HG03457 (cell line): ENCODE measurements around the gene RAB3IP.
"Not testable (repeated sequence)": the region's sequence is repeated elsewhere in the genome, so short reads cannot be mapped to it uniquely, and the experiment has no call there.

Experiments used
- ATAC-seq: cut with Tn5 transposase; IDR thresholded peaks from one replicate; pipeline ENCODE4 v1.9.1; 2021; ENCODE audit warnings: moderate number of reproducible peaks; ENCODE audit not compliant: unreplicated experiment

Gene RAB3IP

DNA sequence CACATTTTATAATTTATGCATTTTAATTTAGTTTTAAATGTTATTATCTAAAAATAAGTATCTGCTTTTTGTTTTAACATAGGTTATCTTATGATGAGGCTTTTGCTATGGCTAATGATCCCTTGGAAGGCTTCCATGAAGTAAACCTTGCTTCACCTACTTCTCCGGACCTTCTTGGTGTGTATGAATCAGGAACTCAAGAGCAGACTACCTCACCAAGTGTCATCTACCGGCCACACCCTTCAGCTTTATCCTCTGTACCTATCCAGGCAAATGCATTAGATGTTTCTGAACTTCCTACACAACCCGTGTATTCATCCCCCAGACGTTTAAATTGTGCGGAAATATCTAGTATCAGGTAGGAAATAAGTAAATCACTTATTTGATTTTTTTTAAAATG, 16.6 kb downstream of the RAB3IP start:
- ATAC-seq, result no peak

DNA sequence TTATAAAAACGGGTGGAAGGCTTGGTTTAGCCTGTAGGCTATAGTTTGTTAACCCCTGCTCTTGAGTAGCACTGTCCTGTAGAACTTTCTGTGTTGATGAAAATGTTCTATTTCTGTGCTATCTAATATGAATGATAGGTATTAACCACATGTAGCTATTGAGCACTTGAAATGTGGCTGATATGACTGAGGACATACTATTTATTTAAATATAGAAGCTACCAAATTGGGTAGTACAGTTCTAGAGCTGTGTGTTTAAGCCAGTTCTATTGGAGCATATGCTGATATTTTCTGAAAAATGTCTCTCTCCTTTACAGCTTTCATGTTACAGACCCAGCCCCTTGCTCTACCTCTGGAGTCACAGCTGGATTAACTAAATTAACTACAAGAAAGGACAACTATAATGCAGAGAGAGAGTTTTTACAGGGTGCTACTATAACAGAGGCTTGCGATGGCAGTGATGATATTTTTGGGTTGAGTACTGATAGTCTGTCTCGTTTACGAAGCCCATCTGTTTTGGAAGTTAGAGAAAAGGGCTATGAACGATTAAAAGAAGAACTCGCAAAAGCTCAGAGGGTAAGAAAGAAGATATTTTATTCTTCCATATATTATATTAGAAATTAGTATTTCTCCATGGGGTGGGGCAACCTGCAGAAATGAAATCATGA, 17.6 kb downstream of the RAB3IP start:
- no peak for ATAC-seq

- no peak for ATAC-seq
Measured at GRCh38 chr12:69758105-69758504, 19.4 kb downstream of the RAB3IP start.

DNA sequence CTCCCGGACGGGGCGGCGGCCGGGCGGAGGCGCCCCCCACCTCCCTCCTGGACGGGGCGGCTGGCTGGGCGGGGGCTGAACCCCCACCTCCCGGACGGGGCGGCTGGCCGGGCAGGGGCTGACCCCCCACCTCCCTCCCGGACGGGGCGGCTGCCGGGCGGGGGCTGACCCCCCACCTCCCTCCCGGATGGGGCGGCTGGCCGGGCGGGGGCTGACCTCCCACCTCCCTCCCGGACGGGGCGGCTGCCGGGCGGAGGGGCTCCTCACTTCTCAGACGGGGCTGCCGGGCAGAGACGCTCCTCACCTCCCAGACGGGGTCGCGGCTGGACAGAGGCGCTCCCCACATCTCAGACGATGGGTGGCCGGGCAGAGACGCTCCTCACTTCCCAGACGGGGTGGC, 20.9 kb downstream of the RAB3IP start:
- ATAC-seq, result not testable (repeated sequence)

DNA sequence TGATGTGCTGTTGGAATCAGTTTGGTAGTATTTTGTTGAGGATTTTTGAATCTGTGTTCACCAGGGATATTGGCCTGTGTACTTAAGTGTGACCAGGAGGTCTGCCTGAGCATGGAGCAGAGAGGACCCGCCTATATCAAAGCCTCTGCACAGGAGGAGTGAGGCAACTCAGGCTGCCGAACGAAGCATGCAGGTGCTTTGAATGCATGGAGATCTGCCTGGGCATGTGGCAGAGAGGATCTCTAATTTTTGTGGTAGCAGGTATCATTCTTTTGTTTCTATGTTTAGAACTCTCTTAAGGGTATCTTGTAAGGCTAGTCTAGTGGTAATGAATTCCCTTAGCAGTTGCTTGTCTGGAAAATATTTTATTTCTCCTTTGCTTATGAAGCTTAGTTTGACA, 26.9 kb downstream of the RAB3IP start:
- ATAC-seq, result no peak

DNA sequence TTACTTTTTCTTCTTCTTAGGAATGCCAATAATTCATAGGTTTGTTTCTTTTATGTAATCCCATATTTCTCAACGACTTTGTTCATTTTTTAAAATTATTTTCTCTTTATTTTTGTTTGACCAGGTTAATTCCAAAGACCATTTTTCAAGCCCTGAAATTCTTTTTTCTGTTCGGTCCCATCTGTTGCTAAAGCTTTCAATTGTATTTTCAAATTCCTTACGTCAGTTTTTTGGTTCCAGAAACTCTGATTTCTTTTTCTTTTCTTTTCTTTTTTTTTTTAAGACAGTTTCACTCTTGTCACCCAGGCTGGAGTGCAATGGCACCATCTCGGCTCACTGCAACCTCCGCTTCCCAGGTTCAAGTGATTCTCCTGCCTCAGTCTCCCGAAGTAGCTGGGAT, 27.6 kb downstream of the RAB3IP start:
- no peak for ATAC-seq

- ATAC-seq, result no peak
Measured at GRCh38 chr12:69779928-69780327, 41.3 kb downstream of the RAB3IP start.

DNA sequence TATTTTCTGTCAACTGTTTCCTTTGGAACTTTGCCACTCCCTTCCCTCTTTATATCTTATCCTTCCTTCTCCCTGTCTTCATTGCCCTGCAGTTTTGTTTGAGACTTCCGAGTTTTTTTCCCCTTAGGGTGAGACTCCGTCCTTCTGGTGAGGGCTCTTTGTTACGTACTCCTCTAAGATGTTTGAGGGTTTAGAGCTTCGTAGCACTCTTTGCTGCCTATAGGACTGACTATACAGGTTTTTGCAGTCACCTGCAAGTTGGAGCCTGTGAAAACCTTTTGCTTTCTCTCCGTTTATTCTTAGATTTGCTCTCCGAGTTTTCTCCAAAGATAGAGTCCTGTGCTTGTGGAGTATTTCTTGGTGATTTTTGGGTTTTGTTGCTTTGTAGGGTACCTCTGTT, 44.7 kb downstream of the RAB3IP start:
- no peak for ATAC-seq

- ATAC-seq, result no peak
Measured at GRCh38 chr12:69789351-69789750, 50.7 kb downstream of the RAB3IP start.

DNA sequence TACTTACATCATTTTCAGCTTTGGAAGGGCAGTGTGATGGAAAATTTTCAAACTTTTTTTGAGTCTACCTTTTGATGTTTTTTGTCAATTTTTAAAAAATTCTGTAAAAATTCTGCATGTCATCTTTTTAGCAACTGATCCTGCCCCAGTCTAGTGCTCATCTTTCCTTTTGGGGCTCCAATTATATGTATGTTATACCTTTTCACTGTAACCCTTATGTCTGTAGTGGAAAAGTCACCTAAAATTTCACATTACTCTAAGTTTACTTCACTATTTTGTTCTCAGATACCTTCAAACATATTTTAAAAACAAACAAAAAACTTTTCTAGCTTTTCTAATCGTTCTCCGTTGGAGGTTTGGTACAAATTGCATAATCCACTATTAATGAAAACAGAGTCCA, 53.9 kb downstream of the RAB3IP start:
- ATAC-seq, result no peak

GRCh38 chr12:69807101-69807897, 68.6 kb downstream of the RAB3IP start:
- ATAC-seq, result not testable (repeated sequence)

DNA sequence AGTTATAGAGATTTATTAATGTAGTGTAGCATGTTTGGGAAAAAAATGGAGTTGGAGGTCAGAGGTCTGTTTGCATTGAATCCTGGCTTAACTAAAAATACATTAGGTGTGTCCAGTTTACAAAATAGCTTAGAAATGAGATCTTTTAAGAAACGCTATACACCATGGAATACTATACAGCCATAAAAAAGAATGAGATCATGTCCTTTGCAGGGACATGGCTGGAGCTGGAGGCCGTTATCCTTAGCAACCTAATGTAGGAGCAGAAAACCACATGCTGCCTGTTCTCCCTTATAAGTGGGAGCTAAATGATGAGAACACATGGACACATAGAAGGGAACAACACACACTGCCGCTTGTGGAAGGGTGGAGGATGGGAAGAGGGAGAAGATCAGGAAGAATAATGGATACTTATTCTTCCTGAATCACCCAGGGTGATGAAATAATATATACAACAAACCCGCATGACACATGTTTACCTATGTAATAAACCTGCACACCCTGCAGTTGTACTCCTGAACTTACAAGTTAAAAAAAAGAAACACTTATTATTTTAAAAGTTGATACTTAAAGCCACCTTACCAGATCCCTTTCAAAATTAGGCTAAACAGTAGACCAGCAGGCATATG, 72.3 kb downstream of the RAB3IP start:
- ATAC-seq, result no peak

GRCh38 chr12:69816082-69816481, 77.4 kb downstream of the RAB3IP start:
- no peak for ATAC-seq

DNA sequence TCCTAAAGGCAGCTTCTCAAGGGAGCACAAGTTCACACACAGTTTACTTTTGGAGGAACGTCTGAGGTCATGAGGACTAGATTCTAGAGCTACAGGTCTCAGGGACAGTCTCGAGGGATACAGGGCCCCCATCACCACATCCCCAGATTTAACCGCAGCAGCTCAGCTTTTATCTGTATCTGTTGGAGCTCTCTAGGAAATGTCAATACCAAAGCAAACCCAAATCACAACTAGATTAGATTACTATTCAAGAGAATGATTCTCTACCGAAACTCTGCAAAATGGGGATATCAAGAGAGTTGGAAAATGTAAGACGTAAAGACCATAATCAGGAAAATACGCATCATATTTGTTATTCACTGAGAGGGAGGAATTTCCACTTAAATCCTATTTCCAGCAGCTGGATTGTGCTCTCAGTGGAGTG, 82.4 kb downstream of the RAB3IP start:
- no peak for ATAC-seq

DNA sequence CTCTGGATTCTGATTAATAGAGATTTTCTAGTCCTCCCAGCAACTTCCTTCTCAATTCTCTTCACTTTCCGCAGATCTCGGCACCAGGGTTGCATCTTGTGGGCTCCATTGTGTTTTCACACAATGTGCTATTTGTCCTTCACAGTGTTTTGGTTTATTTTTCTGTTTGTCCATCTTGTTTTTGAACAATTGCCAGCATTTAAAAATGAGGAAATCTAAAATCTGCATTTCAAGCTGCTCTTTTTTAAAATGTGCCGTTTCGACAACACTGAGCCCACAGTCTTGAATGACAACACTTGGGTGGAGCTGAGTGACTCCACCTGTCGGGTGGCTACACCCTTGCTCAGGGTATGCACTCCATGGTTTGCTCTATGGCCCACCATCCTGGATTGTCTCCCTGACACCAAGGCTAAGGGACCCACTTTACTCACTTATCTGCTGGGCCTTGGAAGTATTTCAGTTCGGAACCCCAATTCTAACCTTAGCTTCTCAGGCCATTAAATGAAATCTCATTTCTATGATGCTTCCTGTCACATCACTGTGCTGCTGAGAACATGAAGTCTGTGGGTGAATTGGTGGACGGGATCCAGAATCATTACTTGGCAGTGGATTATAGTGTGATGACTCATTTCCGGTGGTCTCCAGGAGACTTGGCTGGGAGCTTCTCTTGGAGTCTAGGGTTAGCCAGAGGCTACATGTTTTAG, 82.9 kb downstream of the RAB3IP start:
- no peak for ATAC-seq

GRCh38 chr12:69822201-69822860, 83.7 kb downstream of the RAB3IP start:
- ATAC-seq, result no peak

DNA sequence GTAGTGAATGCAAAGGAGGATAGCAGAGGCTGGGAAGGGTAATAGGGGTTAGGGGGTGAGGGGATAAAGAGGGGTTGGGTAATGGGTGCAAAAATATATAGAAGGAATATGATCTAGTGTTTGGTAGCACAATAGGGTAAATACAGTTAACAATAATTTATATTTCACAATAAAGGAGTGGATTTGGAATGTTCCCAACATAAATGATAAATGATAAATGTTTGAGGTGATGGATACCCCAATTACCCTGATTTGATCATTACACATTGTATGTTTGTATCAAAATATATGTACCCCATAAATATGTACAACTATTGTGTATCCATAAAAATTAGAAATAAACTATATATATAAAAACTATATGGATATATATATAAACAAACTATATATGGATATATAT, 85.4 kb downstream of the RAB3IP start:
- no peak for ATAC-seq

GRCh38 chr12:69824966-69825560, 86.4 kb downstream of the RAB3IP start, which contains the start of gene MYRFL:
Gene MYRFL, plus strand, starts transcription at chr12:69825227. Its CDS starts 291 bp downstream, at chr12:69825518.
- ATAC-seq, result no peak

DNA sequence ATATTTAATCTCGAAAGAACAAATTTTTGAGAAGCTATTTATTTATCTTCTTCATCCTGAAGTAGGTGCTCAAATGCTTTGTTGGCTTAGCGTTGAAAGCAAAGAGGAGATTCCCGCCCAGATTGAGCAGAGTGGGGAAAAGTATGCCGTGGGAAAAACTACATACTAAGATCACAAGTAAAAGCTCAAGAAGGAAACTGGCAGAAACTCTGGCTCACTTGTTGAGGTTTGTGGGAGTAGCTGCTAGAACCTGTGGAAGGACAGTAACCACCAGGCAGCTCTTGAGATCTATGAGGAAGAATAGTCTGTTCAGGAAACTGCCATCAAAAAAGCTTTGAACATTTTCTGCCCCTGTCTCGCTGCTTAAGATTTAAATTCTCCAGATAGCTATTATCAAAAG, 90.2 kb downstream of the RAB3IP start:
- ATAC-seq, result no peak

DNA sequence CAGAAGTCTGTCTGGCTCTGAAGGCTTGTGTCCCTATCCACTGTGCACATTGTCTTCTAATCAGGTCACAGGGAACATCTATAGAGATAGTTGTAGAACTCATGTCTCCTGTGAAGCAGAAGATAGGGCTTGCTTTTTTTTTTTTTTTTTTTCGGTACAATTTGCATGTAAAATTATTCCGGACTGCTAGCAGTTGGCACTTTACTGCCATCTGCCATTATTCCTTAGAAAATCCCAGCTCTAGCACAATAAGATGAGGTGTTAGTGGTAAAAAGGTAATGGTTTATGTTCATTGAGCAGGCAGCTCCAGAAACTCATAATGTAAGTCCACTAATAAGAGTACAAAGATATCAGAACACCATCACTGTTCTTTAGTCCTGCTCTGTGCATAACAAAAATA, 95.0 kb downstream of the RAB3IP start:
- no peak for ATAC-seq
